IMR-90 (cell line): ENCODE data around the gene GRPEL2.

Experiments used
- BHLHE40 ChIP-seq: fragments of 150-350 bp; IDR thresholded peaks from 2 replicates; pipeline ENCODE4 v1.6.1; 2016; ENCODE audit warnings: mild to moderate bottlenecking, low read depth, low read length
- CEBPB ChIP-seq: IDR thresholded peaks from 2 replicates; pipeline ENCODE4 v1.6.1; 2012; ENCODE audit warnings: low read depth, low read length, improper control_type of control experiment
- CHD1 ChIP-seq: IDR thresholded peaks from 2 replicates; pipeline ENCODE4 v1.6.1; 2012; ENCODE audit warnings: low read depth, low read length, improper control_type of control experiment
- CTCF ChIP-seq: conservative IDR thresholded peaks from 2 replicates; pipeline ENCODE4 v1.5.1; 2012; ENCODE audit warnings: mild to moderate bottlenecking, low read depth, low read length, improper control_type of control experiment
- ELK1 ChIP-seq: fragments of 150-350 bp; IDR thresholded peaks from 2 replicates; pipeline ENCODE4 v1.6.1; 2016; ENCODE audit warnings: low read depth, mild to moderate bottlenecking, low read length, moderate library complexity, borderline replicate concordance
- MAFK ChIP-seq: IDR thresholded peaks from 2 replicates; pipeline ENCODE4 v1.6.1; 2012; ENCODE audit warnings: low read depth, low read length, improper control_type of control experiment
- NFE2L2 ChIP-seq: fragments of 150-350 bp; IDR thresholded peaks from 2 replicates; pipeline ENCODE4 v1.6.1; 2016; ENCODE audit warnings: low read depth, mild to moderate bottlenecking, low read length
- POLR2A ChIP-seq: IDR thresholded peaks from 2 replicates; pipeline ENCODE4 v1.6.1; 2012; ENCODE audit warnings: mild to moderate bottlenecking, low read depth, low read length
- RAD21 ChIP-seq: IDR thresholded peaks from 2 replicates; pipeline ENCODE4 v1.6.1; 2012; ENCODE audit warnings: low read length, improper control_type of control experiment
- RCOR1 ChIP-seq: IDR thresholded peaks from 2 replicates; pipeline ENCODE4 v1.6.1; 2012; ENCODE audit warnings: mild to moderate bottlenecking, low read length, improper control_type of control experiment; ENCODE audit not compliant: insufficient replicate concordance
- RFX5 ChIP-seq: IDR thresholded peaks from 2 replicates; pipeline ENCODE4 v1.8.0; 2012; ENCODE audit warnings: low read depth, mild to moderate bottlenecking, low read length, moderate library complexity
- SMC3 ChIP-seq: fragments of 150-350 bp; IDR thresholded peaks from 2 replicates; pipeline ENCODE4 v1.6.1; 2016; ENCODE audit warnings: low read depth, mild to moderate bottlenecking, antibody characterized with exemption, low read length, moderate library complexity
- USF2 ChIP-seq: fragments of 150-350 bp; IDR thresholded peaks from 2 replicates; pipeline ENCODE4 v1.6.1; 2017; ENCODE audit warnings: mild to moderate bottlenecking, antibody characterized with exemption, low read length, low read depth

- TF ChIP-seq CTCF: no peak
- TF ChIP-seq POLR2A: no peak
- TF ChIP-seq RCOR1: no peak
- TF ChIP-seq RFX5: no peak
- TF ChIP-seq CEBPB: no peak
- TF ChIP-seq MAFK: no peak
- no peak for TF ChIP-seq RAD21
- no peak for TF ChIP-seq SMC3
- no peak for TF ChIP-seq USF2
- TF ChIP-seq ELK1: no peak
- no peak for TF ChIP-seq NFE2L2
- TF ChIP-seq BHLHE40: no peak
- TF ChIP-seq CHD1: no peak
Measured at GRCh38 chr5:149358294-149358651, 13.0 kb downstream of the GRPEL2 start.
